Measurements from ENCODE around the gene EARS2.

- no peak for TF ChIP-seq CEBPB (IDR thresholded peaks at IDR 0.05; ENCODE audit: low read depth, low read length)
- TF ChIP-seq POLR2A (IDR thresholded peaks at IDR 0.05; ENCODE audit: low read depth, low read length) = no peak
- TF ChIP-seq USF2 (IDR thresholded peaks at IDR 0.05; ENCODE audit: low read depth, low read length) = no peak
- no peak for TF ChIP-seq CHD1 (IDR thresholded peaks at IDR 0.05; ENCODE audit: low read depth, low read length)
- TF ChIP-seq CTCF (conservative IDR thresholded peaks at IDR 0.05; ENCODE audit: low read depth, low read length) = no peak
- TF ChIP-seq, protein P1, sequence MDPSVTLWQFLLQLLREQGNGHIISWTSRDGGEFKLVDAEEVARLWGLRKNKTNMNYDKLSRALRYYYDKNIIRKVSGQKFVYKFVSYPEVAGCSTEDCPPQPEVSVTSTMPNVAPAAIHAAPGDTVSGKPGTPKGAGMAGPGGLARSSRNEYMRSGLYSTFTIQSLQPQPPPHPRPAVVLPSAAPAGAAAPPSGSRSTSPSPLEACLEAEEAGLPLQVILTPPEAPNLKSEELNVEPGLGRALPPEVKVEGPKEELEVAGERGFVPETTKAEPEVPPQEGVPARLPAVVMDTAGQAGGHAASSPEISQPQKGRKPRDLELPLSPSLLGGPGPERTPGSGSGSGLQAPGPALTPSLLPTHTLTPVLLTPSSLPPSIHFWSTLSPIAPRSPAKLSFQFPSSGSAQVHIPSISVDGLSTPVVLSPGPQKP (IDR thresholded peaks at IDR 0.05; ENCODE audit: borderline replicate concordance, low read depth, low read length) = no peak
- no peak for TF ChIP-seq MAFK (IDR thresholded peaks at IDR 0.05; ENCODE audit: low read depth, low read length)
- TF ChIP-seq RAD21 (IDR thresholded peaks at IDR 0.05; ENCODE audit: low read length) = no peak
Observed at GRCh38 chr16:23561586-23561985, 4.4 kb upstream of the EARS2 start.
